ENCODE measurements around the gene CRELD2. TPM values are rescaled to one million over a fixed set of nuclear protein-coding genes. Genes with fewer than 3 reads are reported as not detected.

CRELD2 gene
- total RNA-seq, 1 donor from 2014 or later = 42.7 TPM

DNA sequence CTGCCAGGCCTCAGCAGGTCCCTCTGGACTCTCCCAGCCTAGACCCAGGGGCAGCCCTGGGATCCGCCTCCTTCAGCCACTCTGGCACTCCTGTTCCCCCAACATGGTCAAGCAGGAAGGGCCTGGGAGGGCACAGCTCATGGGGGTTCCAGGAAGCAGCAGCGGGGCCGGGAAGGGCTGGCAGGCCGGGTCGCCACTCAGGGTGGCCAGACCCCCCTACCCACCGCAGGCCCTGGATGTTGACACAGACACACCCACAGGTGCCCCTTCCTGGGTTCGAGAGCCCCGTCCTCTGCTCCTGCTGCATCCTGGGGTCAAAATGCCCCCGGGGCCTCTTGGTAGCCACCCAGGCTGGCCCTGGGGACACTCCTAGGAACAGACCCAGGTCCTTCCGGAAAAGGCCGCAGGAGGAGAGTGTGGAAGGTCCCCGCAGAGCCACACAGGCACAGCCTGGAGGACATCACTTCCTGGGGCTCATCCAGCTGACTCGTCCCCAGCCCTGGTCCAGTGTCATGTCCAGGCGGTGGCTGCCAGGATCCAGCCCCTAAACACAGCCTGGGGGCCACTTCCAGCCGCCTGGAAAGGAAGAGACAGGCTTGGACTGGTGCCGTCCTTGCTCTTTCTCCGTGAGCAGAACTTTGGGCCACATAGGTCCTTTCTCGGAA lies 35.4 kb downstream of the CRELD2 start:
- no peak for DNase-seq
- Histone ChIP-seq H3K27ac (peak overlapping the region; percentile 91), H3K9me3 (no peaks in the 10 kb centered on the region), H3K36me3 (no peaks in the 10 kb centered on the region), H3K27me3 (ENCODE audit: low read depth) (no peaks in the 10 kb centered on the region), H3K4me1 (peaks cover 72% of the 10 kb centered on the region), H3K4me3 (peak overlapping the region; percentile 17)
- TF ChIP-seq, protein P1, sequence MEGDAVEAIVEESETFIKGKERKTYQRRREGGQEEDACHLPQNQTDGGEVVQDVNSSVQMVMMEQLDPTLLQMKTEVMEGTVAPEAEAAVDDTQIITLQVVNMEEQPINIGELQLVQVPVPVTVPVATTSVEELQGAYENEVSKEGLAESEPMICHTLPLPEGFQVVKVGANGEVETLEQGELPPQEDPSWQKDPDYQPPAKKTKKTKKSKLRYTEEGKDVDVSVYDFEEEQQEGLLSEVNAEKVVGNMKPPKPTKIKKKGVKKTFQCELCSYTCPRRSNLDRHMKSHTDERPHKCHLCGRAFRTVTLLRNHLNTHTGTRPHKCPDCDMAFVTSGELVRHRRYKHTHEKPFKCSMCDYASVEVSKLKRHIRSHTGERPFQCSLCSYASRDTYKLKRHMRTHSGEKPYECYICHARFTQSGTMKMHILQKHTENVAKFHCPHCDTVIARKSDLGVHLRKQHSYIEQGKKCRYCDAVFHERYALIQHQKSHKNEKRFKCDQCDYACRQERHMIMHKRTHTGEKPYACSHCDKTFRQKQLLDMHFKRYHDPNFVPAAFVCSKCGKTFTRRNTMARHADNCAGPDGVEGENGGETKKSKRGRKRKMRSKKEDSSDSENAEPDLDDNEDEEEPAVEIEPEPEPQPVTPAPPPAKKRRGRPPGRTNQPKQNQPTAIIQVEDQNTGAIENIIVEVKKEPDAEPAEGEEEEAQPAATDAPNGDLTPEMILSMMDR (IDR thresholded peaks at IDR 0.05) = no peak
- intact Hi-C loops (cut with DNase I) = no loop called here
- ATAC-seq = peak in 1 of 2 donors; percentile 2

DNA sequence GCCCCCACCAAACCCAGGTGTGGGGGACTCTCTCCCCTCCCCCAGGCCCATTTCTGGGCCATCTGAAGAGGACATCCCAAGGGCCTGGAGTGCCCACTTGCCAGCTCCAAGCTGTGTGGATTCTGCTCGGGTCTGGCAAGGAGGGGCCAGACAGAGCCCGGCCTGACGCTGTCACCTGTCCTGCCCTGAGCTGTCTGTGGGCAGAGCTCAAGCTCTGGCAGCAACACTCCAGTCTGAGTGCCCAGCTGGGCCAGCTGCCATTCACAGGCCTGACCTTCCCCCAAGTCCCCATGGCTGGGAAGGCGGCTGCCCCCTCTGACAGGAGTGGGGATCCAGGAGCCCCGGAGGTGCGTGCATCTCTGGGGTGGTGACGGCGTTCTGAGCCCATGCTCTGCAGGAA lies 35.9 kb downstream of the CRELD2 start:
- DNase-seq = peak; percentile 85
- Histone ChIP-seq H3K9me3 (no peaks in the 10 kb centered on the region), H3K36me3 (no peaks in the 10 kb centered on the region), H3K4me3 (no peak overlapping the region), H3K27ac (peak overlapping the region; percentile 91), H3K4me1 (peaks cover 78% of the 10 kb centered on the region), H3K27me3 (ENCODE audit: low read depth) (no peaks in the 10 kb centered on the region)
- intact Hi-C loops (cut with DNase I) = no loop called here
- peak; percentile 34 to 43 for ATAC-seq
- TF ChIP-seq, protein P1 (IDR thresholded peaks at IDR 0.05) = no peak

DNA sequence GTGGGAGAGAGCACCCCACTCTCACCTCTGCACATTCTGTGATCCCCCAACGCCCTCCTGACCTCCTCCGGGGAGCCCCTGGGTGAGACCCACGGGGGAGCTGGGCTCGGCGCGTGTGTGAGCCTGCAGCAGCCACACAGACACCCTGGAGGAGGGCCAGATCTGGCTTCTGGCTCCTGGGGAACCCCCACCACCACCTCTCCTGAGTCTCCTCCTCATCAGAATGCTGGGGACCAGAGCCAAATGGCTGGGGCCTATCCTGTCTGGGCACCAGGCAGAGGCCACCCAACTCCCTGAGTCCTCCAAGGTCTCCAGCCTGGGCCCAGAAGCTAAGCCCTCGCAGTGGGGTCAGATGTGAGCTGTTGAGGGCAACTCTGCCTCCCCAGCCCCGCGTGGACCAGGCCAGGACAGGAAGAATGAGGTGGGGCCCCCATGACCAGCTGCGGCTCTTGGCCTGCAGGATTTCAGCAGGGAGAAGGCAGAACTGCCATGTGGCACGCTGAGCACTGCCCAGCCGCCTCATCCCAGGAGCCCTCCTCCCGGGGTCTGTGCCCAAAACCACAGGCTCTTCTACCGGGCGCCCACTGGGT lies 36.7 kb downstream of the CRELD2 start:
- H3K4me1 ChIP-seq = peaks cover 79% of the 10 kb centered on the region
- H3K27me3 ChIP-seq (ENCODE audit: low read depth) = no peaks in the 10 kb centered on the region
- ATAC-seq (no peak), DNase-seq (peak; percentile 54)
- no peak overlapping the region for H3K4me3 ChIP-seq
- H3K27ac ChIP-seq = peak overlapping the region; percentile 91
- H3K36me3 ChIP-seq = no peaks in the 10 kb centered on the region
- no peaks in the 10 kb centered on the region for H3K9me3 ChIP-seq
- intact Hi-C loops (cut with DNase I) = no loop called here
- TF ChIP-seq, protein P1 (IDR thresholded peaks at IDR 0.05) = no peak

DNA sequence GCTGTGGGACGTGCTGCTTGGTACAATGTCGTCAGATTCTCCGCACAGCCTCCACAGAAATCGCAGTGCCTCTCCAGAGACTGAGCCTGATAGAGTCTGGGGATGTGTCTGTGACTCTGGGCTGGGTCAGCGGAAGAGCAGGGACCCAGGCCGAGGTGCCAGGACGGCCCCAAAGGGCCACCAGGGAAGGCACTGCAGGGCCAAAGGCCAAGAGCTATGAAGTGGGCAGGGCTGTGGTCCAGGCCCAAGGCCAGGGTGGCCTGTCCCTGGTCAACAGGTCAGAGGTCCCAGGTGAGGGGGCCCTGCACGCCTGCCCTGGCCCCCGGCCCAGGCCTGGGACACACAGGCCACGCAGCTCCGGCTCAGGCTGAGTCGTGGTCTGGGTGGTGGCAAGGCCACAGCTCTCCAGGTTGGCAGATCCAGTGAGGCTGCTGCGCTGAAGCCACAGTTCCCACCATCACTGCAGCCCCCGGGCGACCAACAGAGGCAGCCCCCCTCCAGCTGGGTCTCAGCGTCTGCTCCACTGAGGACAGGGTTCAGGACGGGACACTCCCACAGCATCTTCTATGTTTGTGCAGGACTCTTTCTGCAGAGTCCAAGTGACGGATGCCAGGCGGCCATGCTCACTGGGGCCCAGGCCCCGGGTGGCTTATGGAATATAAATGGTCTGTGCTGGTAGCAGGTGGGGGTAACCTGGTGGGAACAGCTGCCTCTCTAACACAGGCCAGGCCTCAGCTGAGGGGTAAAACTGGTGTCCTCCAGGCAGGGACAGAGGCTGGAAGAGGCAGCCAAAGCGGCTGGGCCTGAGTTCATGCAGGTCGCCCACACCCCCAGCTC lies 37.4 kb downstream of the CRELD2 start:
- TF ChIP-seq, protein P1 (IDR thresholded peaks at IDR 0.05) = no peak
- intact Hi-C loops (cut with DNase I) = no loop called here
- no peak for DNase-seq
- ATAC-seq = no peak
- H3K4me3 ChIP-seq = no peak overlapping the region
- H3K36me3 ChIP-seq = no peaks in the 10 kb centered on the region
- peak overlapping the region; percentile 91 for H3K27ac ChIP-seq
- no peaks in the 10 kb centered on the region for H3K27me3 ChIP-seq (ENCODE audit: low read depth)
- peaks cover 79% of the 10 kb centered on the region for H3K4me1 ChIP-seq
- H3K9me3 ChIP-seq = no peaks in the 10 kb centered on the region

DNA sequence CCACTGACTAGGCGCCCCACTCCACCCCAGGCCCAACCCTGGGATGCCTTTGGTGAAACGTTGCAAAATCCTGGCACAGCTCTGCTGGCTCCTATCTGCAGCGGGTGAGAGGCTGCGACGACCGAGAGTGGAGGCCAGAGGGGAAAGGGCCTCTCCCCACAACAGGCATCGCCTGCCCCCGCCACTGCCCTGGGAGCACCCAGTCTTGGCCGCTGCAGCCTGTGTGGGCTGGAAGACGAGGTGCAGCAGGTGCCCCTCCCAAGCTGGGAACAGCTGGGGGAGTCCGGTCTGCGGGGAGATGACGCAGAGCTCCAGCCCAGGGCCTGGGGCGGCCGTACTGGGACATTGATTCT lies 38.0 kb downstream of the CRELD2 start:
- no peak overlapping the region for H3K4me3 ChIP-seq
- peak; percentile 75 for DNase-seq
- H3K27me3 ChIP-seq (ENCODE audit: low read depth) = no peaks in the 10 kb centered on the region
- H3K27ac ChIP-seq = peak overlapping the region; percentile 91
- TF ChIP-seq, protein P1 (IDR thresholded peaks at IDR 0.05) = no peak
- intact Hi-C loops (cut with DNase I) = no loop called here
- H3K36me3 ChIP-seq = peaks cover under 1% of the 10 kb centered on the region
- no peaks in the 10 kb centered on the region for H3K9me3 ChIP-seq
- peaks cover 79% of the 10 kb centered on the region for H3K4me1 ChIP-seq
- ATAC-seq = no peak

Measured in lower lobe of right lung (tissue), 2 donors.